Measurements from ENCODE around the gene CD109.

Gene CD109

GRCh38 chr6:73704260-73704659 is 8.3 kb downstream of the CD109 start:
- Histone ChIP-seq H3K27me3 (no peaks in the 10 kb centered on the region), H3K36me3 (no peaks in the 10 kb centered on the region), H3K4me3 (ENCODE audit: low read depth in 1 of 2, low read length in 1 of 2) (no peak overlapping the region), H3K4me1 (ENCODE audit: control insufficient read depth in 1 of 2, insufficient read depth in 1 of 2, low read depth in 1 of 2, low read length in 1 of 2) (no peaks in the 10 kb centered on the region), H3K9me3 (no peaks in the 10 kb centered on the region), H3K27ac (no peak overlapping the region)
- TF ChIP-seq CTCF (IDR thresholded peaks at IDR 0.05): no peak

- H3K27ac ChIP-seq: no peak overlapping the region
- no peak overlapping the region for H3K4me3 ChIP-seq (ENCODE audit: low read depth in 1 of 2, low read length in 1 of 2)
- no peaks in the 10 kb centered on the region for H3K27me3 ChIP-seq
- TF ChIP-seq CTCF (IDR thresholded peaks at IDR 0.05): no peak
- H3K4me1 ChIP-seq (ENCODE audit: control insufficient read depth in 1 of 2, insufficient read depth in 1 of 2, low read depth in 1 of 2, low read length in 1 of 2): no peaks in the 10 kb centered on the region
- no peaks in the 10 kb centered on the region for H3K36me3 ChIP-seq
- H3K9me3 ChIP-seq: no peaks in the 10 kb centered on the region
Measured at GRCh38 chr6:73704798-73705197, 8.8 kb downstream of the CD109 start.

- H3K27ac ChIP-seq: no peak overlapping the region
- H3K27me3 ChIP-seq: no peaks in the 10 kb centered on the region
- TF ChIP-seq CTCF (IDR thresholded peaks at IDR 0.05): no peak
- no peaks in the 10 kb centered on the region for H3K4me1 ChIP-seq (ENCODE audit: control insufficient read depth in 1 of 2, insufficient read depth in 1 of 2, low read depth in 1 of 2, low read length in 1 of 2)
- H3K4me3 ChIP-seq (ENCODE audit: low read depth in 1 of 2, low read length in 1 of 2): no peak overlapping the region
- H3K36me3 ChIP-seq: no peaks in the 10 kb centered on the region
- H3K9me3 ChIP-seq: no peaks in the 10 kb centered on the region
Measured at GRCh38 chr6:73706971-73707370, 11.0 kb downstream of the CD109 start.

GRCh38 chr6:73710470-73710869 is 14.5 kb downstream of the CD109 start:
- Histone ChIP-seq H3K27ac (no peak overlapping the region), H3K27me3 (no peaks in the 10 kb centered on the region), H3K9me3 (no peaks in the 10 kb centered on the region), H3K4me3 (ENCODE audit: low read depth in 1 of 2, low read length in 1 of 2) (no peak overlapping the region), H3K36me3 (no peaks in the 10 kb centered on the region), H3K4me1 (ENCODE audit: control insufficient read depth in 1 of 2, insufficient read depth in 1 of 2, low read depth in 1 of 2, low read length in 1 of 2) (peaks cover 0 to 11% of the 10 kb centered on the region in 2 experiments)
- no peak for TF ChIP-seq CTCF (IDR thresholded peaks at IDR 0.05)

GRCh38 chr6:73710948-73711347 is 14.9 kb downstream of the CD109 start:
- H3K4me3 ChIP-seq (ENCODE audit: low read depth in 1 of 2, low read length in 1 of 2): no peak overlapping the region
- H3K27me3 ChIP-seq: no peaks in the 10 kb centered on the region
- H3K36me3 ChIP-seq: no peaks in the 10 kb centered on the region
- no peaks in the 10 kb centered on the region for H3K9me3 ChIP-seq
- no peak overlapping the region for H3K27ac ChIP-seq
- peaks cover 0 to 11% of the 10 kb centered on the region in 2 experiments for H3K4me1 ChIP-seq (ENCODE audit: control insufficient read depth in 1 of 2, insufficient read depth in 1 of 2, low read depth in 1 of 2, low read length in 1 of 2)
- no peak for TF ChIP-seq CTCF (IDR thresholded peaks at IDR 0.05)
